Upper lobe of left lung (tissue), 6 donors: Measurements from ENCODE around the gene TERT. TPM values are rescaled to one million over a fixed set of nuclear protein-coding genes. Genes with fewer than 3 reads are reported as not detected.
"Not testable (repeated sequence)": the region's sequence is repeated elsewhere in the genome, so short reads cannot be mapped to it uniquely, and the experiment has no call there.

ENCODE experiments used
- ATAC-seq, 2 donors: fragments of 200-7000 bp; cut with Tn5 transposase; one replicate each; pipeline ENCODE4 v1.9.1; 2022; ENCODE audit warnings: mild to moderate bottlenecking in 2 of 2, moderate library complexity in 2 of 2; ENCODE audit not compliant: low FRiP score in 2 of 2
- DNase-seq, 2 donors: peaks; one replicate each; pipeline ENCODE4 v3.0.0-alpha.2; 2019 to 2020
- H3K27ac ChIP-seq, 4 donors: fragments of 200-600 bp; sonication (generic); one replicate each; pipeline ENCODE4 v1.5.1; 2016 to 2019
- H3K27me3 ChIP-seq, 4 donors: fragments of 200-600 bp; sonication (generic); one replicate each; pipeline ENCODE4 v1.5.1; 2017 to 2019
- H3K36me3 ChIP-seq, 4 donors: fragments of 200-600 bp; sonication (generic); one replicate each; pipeline ENCODE4 v1.5.1; 2016 to 2019
- H3K4me1 ChIP-seq, 4 donors: fragments of 200-600 bp; sonication (generic); one replicate each; pipeline ENCODE4 v1.5.1; 2018 to 2019
- H3K4me3 ChIP-seq, 4 donors: fragments of 200-600 bp; sonication (generic); one replicate each; pipeline ENCODE4 v1.5.1; 2017 to 2019; ENCODE audit warnings: mild to moderate bottlenecking in 2 of 4, moderate library complexity in 1 of 4
- H3K9me3 ChIP-seq, 4 donors: fragments of 200-600 bp; sonication (generic); one replicate each; pipeline ENCODE4 v1.5.1; 2018 to 2019
- CTCF ChIP-seq, 6 experiments: fragments of 450-650 bp in 4 of 6; fragments of 200-600 bp in 2 of 6; sonication (generic) in 2 of 6; IDR thresholded peaks; one replicate each; pipeline ENCODE4 v1.5.1; 2016 to 2019; ENCODE audit warnings: antibody characterized with exemption in 6 of 6
- EP300 ChIP-seq, 4 donors: sonication (generic); formaldehyde crosslinking; IDR thresholded peaks; one replicate each; pipeline ENCODE4 v1.5.1; 2017; ENCODE audit warnings: antibody characterized with exemption in 4 of 4, control low read depth in 2 of 4
- POLR2A ChIP-seq, 4 donors: fragments of 450-650 bp; IDR thresholded peaks; one replicate each; pipeline ENCODE4 v1.5.1; 2016 to 2017; ENCODE audit warnings: antibody characterized with exemption in 4 of 4, mild to moderate bottlenecking in 2 of 4
- POLR2AphosphoS5 ChIP-seq, 2 donors: sonication (generic); formaldehyde crosslinking; IDR thresholded peaks; one replicate each; pipeline ENCODE4 v1.5.1; 2017; ENCODE audit warnings: antibody characterized with exemption in 2 of 2
- WGBS, 2 donors: methylation state at CpG; one replicate each; pipeline ENCODE4 v1.1.5; 2017 to 2018; 5-methylcytosine and 5-hydroxymethylcytosine counted together
- total RNA-seq, 6 donors: library from RNA; depleted of rRNA in 4 of 6; stranded (reverse); fragments of >200 nt in 4 of 6; gene quantifications; one replicate each; pipeline versions ENCODE4 v1.1.0 to v1.2.1, GENCODE V29; 2016 to 2021
- donor health status: DM: no; HTN: no; CAD: no; lungs with moderate emphysema.
- donor health status: DM: no; HTN: yes; CAD: no; lungs with severe emphysema.

The TERT gene
- total RNA-seq, 6 donors from 2014 or later = 0.06 to 0.07 TPM; not detected in 4

- Histone ChIP-seq H3K27me3 (no peaks in the 10 kb centered on the region), H3K9me3 (no peaks in the 10 kb centered on the region), H3K27ac (peak overlapping the region in 1 of 4 donors; percentile 82), H3K36me3 (peaks cover 28 to 56% (median 52%) of the 10 kb centered on the region in 4 donors), H3K4me1 (peaks cover 23 to 38% (median 31%) of the 10 kb centered on the region in 4 donors), H3K4me3 (no peak overlapping the region)
- TF ChIP-seq POLR2AphosphoS5 (IDR thresholded peaks at IDR 0.05) (no peak), CTCF (IDR thresholded peaks at IDR 0.05) (no peak)
- no peak for DNase-seq
- 92 to 95% methylated on average over 12 of the region's 12 CpGs for WGBS, 2 donors
- no peak for ATAC-seq
Measured at GRCh38 chr5:1342268-1342667, 47.4 kb upstream of the TERT start.

DNA sequence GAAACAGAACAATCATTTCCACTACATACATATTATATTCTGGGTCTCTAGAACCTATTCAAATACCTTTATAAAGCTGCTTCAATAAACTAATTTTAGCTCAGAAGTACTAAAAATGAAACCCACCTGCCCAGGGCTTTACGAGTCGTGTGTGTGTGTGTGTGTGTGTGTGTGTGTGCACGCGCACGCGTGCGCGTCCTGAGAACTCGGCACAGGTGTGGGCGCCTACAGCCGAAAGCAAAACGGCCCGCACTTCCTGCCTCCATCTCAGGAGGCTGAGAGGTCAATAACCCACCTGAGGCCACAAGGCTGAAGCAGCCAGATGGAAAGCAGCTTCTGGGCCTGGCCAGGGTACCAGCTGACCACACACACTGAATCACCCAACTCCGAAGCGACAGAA is 47.0 kb upstream of the TERT start:
- H3K27me3 ChIP-seq = no peaks in the 10 kb centered on the region
- no peak for ATAC-seq
- no peak overlapping the region for H3K27ac ChIP-seq
- H3K4me1 ChIP-seq = peaks cover 23 to 38% (median 31%) of the 10 kb centered on the region in 4 donors
- WGBS, 2 donors = 95 to 97% methylated on average over 15 of the region's 15 CpGs
- no peak for TF ChIP-seq POLR2A (IDR thresholded peaks at IDR 0.05)
- TF ChIP-seq CTCF (IDR thresholded peaks at IDR 0.05) = no peak
- no peak for TF ChIP-seq EP300 (IDR thresholded peaks at IDR 0.05)
- no peak for TF ChIP-seq POLR2AphosphoS5 (IDR thresholded peaks at IDR 0.05)
- no peaks in the 10 kb centered on the region for H3K9me3 ChIP-seq
- H3K4me3 ChIP-seq = no peak overlapping the region
- H3K36me3 ChIP-seq = peaks cover 30 to 60% (median 56%) of the 10 kb centered on the region in 4 donors
- DNase-seq = no peak

DNA sequence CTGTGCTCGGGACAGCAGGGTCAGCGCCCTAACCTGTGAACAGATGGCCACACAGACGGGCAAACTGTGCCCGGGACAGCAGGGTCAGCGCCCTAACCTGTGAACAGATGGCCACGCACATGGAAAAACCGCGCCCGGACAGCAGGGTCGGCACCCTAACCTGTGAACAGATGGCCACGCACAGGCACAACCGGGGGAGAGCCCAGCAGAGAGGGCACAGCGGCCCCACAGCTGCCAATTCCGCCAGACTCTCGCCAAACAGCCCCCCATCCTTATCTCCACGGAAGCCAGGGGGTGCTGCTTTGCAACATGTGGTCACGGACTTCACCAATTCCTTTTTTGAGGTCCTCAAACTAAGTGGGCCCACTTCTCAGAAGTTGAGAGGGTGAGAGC is 44.9 kb upstream of the TERT start:
- not testable (repeated sequence) for H3K4me3 ChIP-seq, H3K9me3 ChIP-seq, ATAC-seq, H3K27ac ChIP-seq, DNase-seq, H3K27me3 ChIP-seq
- peaks cover 35 to 80% (median 76%) of the 10 kb centered on the region in 4 donors for H3K36me3 ChIP-seq
- peaks cover 14 to 26% (median 23%) of the 10 kb centered on the region in 4 donors for H3K4me1 ChIP-seq
- 96% methylated on average over 11 of the region's 17 CpGs; no CpG with 5 or more reads in 1 of the 2 donors for WGBS, 2 donors

DNA sequence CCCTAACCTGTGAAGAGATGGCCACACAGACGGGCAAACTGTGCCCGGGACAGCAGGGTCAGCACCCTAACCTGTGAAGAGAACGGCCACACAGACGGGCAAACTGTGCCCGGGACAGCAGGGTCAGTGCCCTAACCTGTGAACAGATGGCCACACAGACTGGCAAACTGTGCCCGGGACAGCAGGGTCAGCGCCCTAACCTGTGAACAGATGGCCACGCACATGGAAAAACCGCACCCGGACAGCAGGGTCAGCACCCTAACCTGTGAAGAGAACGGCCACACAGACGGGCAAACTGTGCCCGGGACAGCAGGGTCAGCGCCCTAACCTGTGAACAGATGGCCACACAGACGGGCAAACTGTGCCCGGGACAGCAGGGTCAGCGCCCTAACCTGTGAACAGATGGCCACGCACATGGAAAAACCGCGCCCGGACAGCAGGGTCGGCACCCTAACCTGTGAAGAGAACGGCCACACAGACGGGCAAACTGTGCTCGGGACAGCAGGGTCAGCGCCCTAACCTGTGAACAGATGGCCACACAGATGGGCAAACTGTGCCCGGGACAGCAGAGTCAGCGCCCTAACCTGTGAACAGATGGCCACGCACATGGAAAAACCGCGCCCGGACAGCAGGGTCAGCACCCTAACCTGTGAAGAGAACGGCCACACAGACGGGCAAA is 44.4 kb upstream of the TERT start:
- not testable (repeated sequence) for H3K4me3 ChIP-seq, H3K27me3 ChIP-seq, H3K9me3 ChIP-seq, DNase-seq, H3K27ac ChIP-seq, ATAC-seq
- WGBS, 2 donors = 93 to 94% methylated on average over 19 to 26 of the region's 34 CpGs
- Histone ChIP-seq H3K36me3 (peaks cover 35 to 86% (median 82%) of the 10 kb centered on the region in 4 donors), H3K4me1 (peaks cover 14 to 24% (median 21%) of the 10 kb centered on the region in 4 donors)

DNA sequence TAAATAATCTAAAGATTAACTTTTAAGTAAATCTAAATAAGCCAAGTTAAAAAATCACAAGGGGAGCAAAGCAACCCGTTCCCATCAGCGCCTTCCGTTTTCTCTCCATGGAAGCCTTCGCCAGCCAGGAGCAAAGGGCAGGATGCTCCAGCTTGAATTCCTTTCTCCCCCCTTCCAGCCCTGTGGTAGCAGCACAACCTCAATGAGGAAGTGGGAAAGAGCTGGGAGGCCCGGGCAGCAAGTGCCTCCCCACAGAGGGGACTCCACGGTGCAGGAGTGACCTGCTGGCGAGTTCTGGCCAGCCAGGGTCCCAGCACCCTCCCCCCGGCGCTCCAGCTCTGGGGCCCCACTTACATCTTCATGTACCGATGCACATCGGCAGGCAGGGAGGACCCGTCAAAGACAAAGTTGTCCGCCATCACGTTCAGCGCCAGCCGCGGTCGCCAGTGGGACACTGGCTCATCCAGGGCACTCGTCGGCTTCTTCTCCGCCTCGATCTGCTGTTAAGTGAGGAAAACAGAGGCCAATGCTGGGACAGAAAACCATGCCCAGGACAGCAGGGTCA is 43.7 kb upstream of the TERT start:
- Histone ChIP-seq H3K36me3 (peaks cover 41 to 93% (median 88%) of the 10 kb centered on the region in 4 donors), H3K9me3 (no peaks in the 10 kb centered on the region), H3K27me3 (no peaks in the 10 kb centered on the region), H3K27ac (no peak overlapping the region), H3K4me1 (peaks cover 9 to 18% (median 14%) of the 10 kb centered on the region in 4 donors), H3K4me3 (no peak overlapping the region)
- TF ChIP-seq EP300 (IDR thresholded peaks at IDR 0.05) = no peak
- TF ChIP-seq CTCF (IDR thresholded peaks at IDR 0.05) = no peak
- TF ChIP-seq POLR2AphosphoS5 (IDR thresholded peaks at IDR 0.05) = no peak
- no peak for TF ChIP-seq POLR2A (IDR thresholded peaks at IDR 0.05)
- WGBS, 2 donors = 96% methylated on average over 19 to 22 of the region's 22 CpGs
- ATAC-seq (no peak), DNase-seq (no peak)

DNA sequence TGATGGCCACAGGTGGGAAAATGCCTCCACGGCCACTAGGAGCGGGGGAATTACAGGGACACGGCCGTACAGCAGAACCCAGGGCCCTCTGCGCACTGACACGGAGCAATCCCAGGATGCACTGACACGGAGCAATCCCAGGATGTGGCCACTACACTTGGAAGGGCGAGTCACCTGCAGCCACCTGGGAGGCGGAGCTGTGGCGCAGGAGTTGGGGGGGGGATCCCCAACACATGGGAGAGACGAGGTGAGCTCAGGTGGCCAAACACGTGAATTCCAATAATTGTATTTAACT is 43.3 kb upstream of the TERT start:
- DNase-seq = no peak
- no peak overlapping the region for H3K27ac ChIP-seq
- H3K27me3 ChIP-seq = no peaks in the 10 kb centered on the region
- no peak for ATAC-seq
- H3K4me3 ChIP-seq = no peak overlapping the region
- 95 to 97% methylated on average over 11 to 12 of the region's 12 CpGs for WGBS, 2 donors
- H3K36me3 ChIP-seq = peaks cover 44 to 97% (median 93%) of the 10 kb centered on the region in 4 donors
- no peaks in the 10 kb centered on the region for H3K9me3 ChIP-seq
- peaks cover 5 to 13% (median 10%) of the 10 kb centered on the region in 4 donors for H3K4me1 ChIP-seq
- no peak for TF ChIP-seq POLR2A (IDR thresholded peaks at IDR 0.05)
- TF ChIP-seq CTCF (IDR thresholded peaks at IDR 0.05) = no peak
- TF ChIP-seq EP300 (IDR thresholded peaks at IDR 0.05) = no peak
- TF ChIP-seq POLR2AphosphoS5 (IDR thresholded peaks at IDR 0.05) = no peak
